ENCODE measurements around the gene MYOZ3. TPM values are rescaled to one million over a fixed set of nuclear protein-coding genes. Genes with fewer than 3 reads are reported as not detected.
A peak's percentile ranks its signal among the peaks of the same experiment; 100 is the strongest.

Gene MYOZ3
- polyA plus RNA-seq, 1 donor = 3.0 TPM

- Histone ChIP-seq H3K36me3 (ENCODE audit: control insufficient read depth, insufficient read depth, low read length) (peaks cover 29% of the 10 kb centered on the region), H3K4me1 (ENCODE audit: control insufficient read depth, insufficient read depth, low read length) (peaks cover 26% of the 10 kb centered on the region), H3K27me3 (ENCODE audit: control insufficient read depth, insufficient read depth, low read length) (no peaks in the 10 kb centered on the region), H3K4me3 (ENCODE audit: low read length) (no peak overlapping the region), H3K27ac (ENCODE audit: low read length) (no peak overlapping the region), H3K9me3 (ENCODE audit: control insufficient read depth, low read depth, low read length) (no peaks in the 10 kb centered on the region)
- DNase-seq = peak in 1 of 2 donors; percentile 72
- no CpG with 5 or more reads among the region's 5 CpGs for WGBS (ENCODE audit: insufficient coverage, low lambda C conversion rate)
Measured at GRCh38 chr5:150626853-150627276, 34.2 kb upstream of the MYOZ3 start.

GRCh38 chr5:150627731-150628545 is 33.1 kb upstream of the MYOZ3 start:
- no CpG with 5 or more reads among the region's 5 CpGs for whole genome bisulfite sequencing (ENCODE audit: insufficient coverage, low lambda C conversion rate)
- Histone ChIP-seq H3K27ac (ENCODE audit: low read length) (no peak overlapping the region), H3K4me3 (ENCODE audit: low read length) (no peak overlapping the region), H3K36me3 (ENCODE audit: control insufficient read depth, insufficient read depth, low read length) (peaks cover 18% of the 10 kb centered on the region), H3K9me3 (ENCODE audit: control insufficient read depth, low read depth, low read length) (no peaks in the 10 kb centered on the region), H3K4me1 (ENCODE audit: control insufficient read depth, insufficient read depth, low read length) (peaks cover 26% of the 10 kb centered on the region), H3K27me3 (ENCODE audit: control insufficient read depth, insufficient read depth, low read length) (no peaks in the 10 kb centered on the region)
- DNase-seq = no peak

DNA sequence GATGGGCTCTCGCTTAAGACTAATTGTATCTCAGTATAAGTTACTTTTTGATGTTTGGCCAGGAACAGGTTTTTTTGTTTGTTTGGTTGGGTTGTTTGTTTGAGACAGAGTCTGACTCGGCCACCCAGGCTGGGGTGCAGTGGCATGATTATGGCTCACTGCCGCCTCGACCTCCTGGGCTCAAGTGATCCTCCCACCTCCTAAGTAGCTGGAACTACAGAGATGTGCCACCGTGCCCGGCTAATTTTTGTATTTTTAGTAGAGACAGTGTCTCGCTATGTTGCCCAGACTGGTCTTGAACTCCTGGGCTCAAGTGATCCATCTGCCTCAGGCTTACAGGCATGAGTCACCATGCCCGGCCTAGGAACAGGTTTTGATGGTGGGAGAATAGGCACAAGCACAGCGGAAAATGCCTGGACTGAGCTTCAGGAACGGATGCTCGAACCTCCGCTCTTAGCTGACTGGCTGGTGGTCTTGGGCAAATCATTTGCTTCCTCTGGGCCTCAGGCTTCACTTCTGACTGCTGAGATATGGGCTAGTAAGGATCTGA is 32.0 kb upstream of the MYOZ3 start:
- H3K27ac ChIP-seq (ENCODE audit: low read length) = no peak overlapping the region
- WGBS (ENCODE audit: insufficient coverage, low lambda C conversion rate) = no CpG with 5 or more reads among the region's 12 CpGs

DNA sequence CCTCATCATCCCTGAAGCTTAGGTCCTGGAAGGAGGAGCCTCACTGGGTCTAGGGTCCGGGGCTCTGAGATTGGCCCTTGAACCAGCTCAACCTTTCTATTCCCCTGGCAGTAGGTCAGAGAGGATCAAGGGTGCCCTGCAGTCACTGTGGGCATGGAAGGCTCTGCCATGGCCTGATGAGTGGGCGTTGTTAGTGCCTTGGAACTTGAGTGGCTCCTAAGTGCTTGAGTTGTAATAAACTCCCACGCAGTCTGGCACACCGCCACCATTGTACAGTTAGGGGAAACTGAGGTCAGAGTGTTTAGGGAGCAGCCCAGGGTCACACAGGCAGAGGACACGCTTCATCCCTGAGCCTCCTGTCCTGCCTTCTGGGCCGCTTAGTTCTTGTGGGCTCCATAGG is 31.0 kb upstream of the MYOZ3 start:
- peaks cover 19% of the 10 kb centered on the region for H3K4me1 ChIP-seq (ENCODE audit: control insufficient read depth, insufficient read depth, low read length)
- no peaks in the 10 kb centered on the region for H3K27me3 ChIP-seq (ENCODE audit: control insufficient read depth, insufficient read depth, low read length)
- DNase-seq = no peak
- no peaks in the 10 kb centered on the region for H3K9me3 ChIP-seq (ENCODE audit: control insufficient read depth, low read depth, low read length)
- WGBS (ENCODE audit: insufficient coverage, low lambda C conversion rate) = no CpG with 5 or more reads among the region's 6 CpGs
- no peak overlapping the region for H3K27ac ChIP-seq (ENCODE audit: low read length)
- peaks cover 17% of the 10 kb centered on the region for H3K36me3 ChIP-seq (ENCODE audit: control insufficient read depth, insufficient read depth, low read length)
- H3K4me3 ChIP-seq (ENCODE audit: low read length) = no peak overlapping the region

More for the DNA sequence above, 32.0 kb upstream of the MYOZ3 start:
- no peak overlapping the region for H3K4me3 ChIP-seq (ENCODE audit: low read length)
- DNase-seq = no peak
- no peaks in the 10 kb centered on the region for H3K27me3 ChIP-seq (ENCODE audit: control insufficient read depth, insufficient read depth, low read length)
- peaks cover 25% of the 10 kb centered on the region for H3K4me1 ChIP-seq (ENCODE audit: control insufficient read depth, insufficient read depth, low read length)
- H3K36me3 ChIP-seq (ENCODE audit: control insufficient read depth, insufficient read depth, low read length) = peaks cover 15% of the 10 kb centered on the region
- H3K9me3 ChIP-seq (ENCODE audit: control insufficient read depth, low read depth, low read length) = no peaks in the 10 kb centered on the region

- H3K9me3 ChIP-seq (ENCODE audit: control insufficient read depth, low read depth, low read length) = no peaks in the 10 kb centered on the region
- H3K4me3 ChIP-seq (ENCODE audit: low read length) = no peak overlapping the region
- no peak overlapping the region for H3K27ac ChIP-seq (ENCODE audit: low read length)
- no peaks in the 10 kb centered on the region for H3K27me3 ChIP-seq (ENCODE audit: control insufficient read depth, insufficient read depth, low read length)
- WGBS (ENCODE audit: insufficient coverage, low lambda C conversion rate) = no CpG with 5 or more reads among the region's 9 CpGs
- peaks cover 12% of the 10 kb centered on the region for H3K4me1 ChIP-seq (ENCODE audit: control insufficient read depth, insufficient read depth, low read length)
- peaks cover 19% of the 10 kb centered on the region for H3K36me3 ChIP-seq (ENCODE audit: control insufficient read depth, insufficient read depth, low read length)
- no peak for DNase-seq
Measured at GRCh38 chr5:150630461-150631325, 30.4 kb upstream of the MYOZ3 start.

DNA sequence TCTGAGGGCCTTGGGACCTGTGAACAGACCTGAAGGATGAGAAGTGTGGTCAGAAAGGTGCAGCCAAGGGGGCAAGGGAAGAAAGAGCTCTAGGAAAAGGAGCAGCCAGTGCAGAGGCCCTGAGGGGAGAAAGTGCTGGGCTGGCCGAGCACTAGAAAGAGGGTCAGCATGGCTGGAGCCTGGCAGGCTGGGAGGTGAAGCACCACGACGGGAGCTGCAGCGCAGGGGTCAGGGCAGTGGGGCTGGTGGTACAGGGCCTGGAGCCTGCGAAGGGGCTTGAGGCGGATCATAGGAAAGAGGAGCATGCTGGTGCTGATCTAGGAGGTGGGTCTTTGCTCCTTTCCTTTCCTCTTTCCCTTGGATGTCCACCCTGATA is 29.7 kb upstream of the MYOZ3 start:
- Histone ChIP-seq H3K9me3 (ENCODE audit: control insufficient read depth, low read depth, low read length) (no peaks in the 10 kb centered on the region), H3K4me3 (ENCODE audit: low read length) (no peak overlapping the region), H3K27me3 (ENCODE audit: control insufficient read depth, insufficient read depth, low read length) (no peaks in the 10 kb centered on the region), H3K27ac (ENCODE audit: low read length) (no peak overlapping the region), H3K36me3 (ENCODE audit: control insufficient read depth, insufficient read depth, low read length) (peaks cover 19% of the 10 kb centered on the region), H3K4me1 (ENCODE audit: control insufficient read depth, insufficient read depth, low read length) (peaks cover 6% of the 10 kb centered on the region)
- no CpG with 5 or more reads among the region's 6 CpGs for WGBS (ENCODE audit: insufficient coverage, low lambda C conversion rate)
- DNase-seq = no peak

GRCh38 chr5:150632305-150633160 is 28.5 kb upstream of the MYOZ3 start:
- WGBS (ENCODE audit: insufficient coverage, low lambda C conversion rate) = 100% methylated on average over 1 of the region's 10 CpGs
- no peaks in the 10 kb centered on the region for H3K27me3 ChIP-seq (ENCODE audit: control insufficient read depth, insufficient read depth, low read length)
- peaks cover 19% of the 10 kb centered on the region for H3K36me3 ChIP-seq (ENCODE audit: control insufficient read depth, insufficient read depth, low read length)
- DNase-seq = no peak
- no peak overlapping the region for H3K27ac ChIP-seq (ENCODE audit: low read length)
- H3K4me1 ChIP-seq (ENCODE audit: control insufficient read depth, insufficient read depth, low read length) = no peaks in the 10 kb centered on the region
- H3K9me3 ChIP-seq (ENCODE audit: control insufficient read depth, low read depth, low read length) = no peaks in the 10 kb centered on the region
- H3K4me3 ChIP-seq (ENCODE audit: low read length) = no peak overlapping the region

- no peak overlapping the region for H3K27ac ChIP-seq (ENCODE audit: low read length)
- no CpG with 5 or more reads among the region's 2 CpGs for WGBS (ENCODE audit: insufficient coverage, low lambda C conversion rate)
Measured at GRCh38 chr5:150633429-150633828, 27.6 kb upstream of the MYOZ3 start.

DNA sequence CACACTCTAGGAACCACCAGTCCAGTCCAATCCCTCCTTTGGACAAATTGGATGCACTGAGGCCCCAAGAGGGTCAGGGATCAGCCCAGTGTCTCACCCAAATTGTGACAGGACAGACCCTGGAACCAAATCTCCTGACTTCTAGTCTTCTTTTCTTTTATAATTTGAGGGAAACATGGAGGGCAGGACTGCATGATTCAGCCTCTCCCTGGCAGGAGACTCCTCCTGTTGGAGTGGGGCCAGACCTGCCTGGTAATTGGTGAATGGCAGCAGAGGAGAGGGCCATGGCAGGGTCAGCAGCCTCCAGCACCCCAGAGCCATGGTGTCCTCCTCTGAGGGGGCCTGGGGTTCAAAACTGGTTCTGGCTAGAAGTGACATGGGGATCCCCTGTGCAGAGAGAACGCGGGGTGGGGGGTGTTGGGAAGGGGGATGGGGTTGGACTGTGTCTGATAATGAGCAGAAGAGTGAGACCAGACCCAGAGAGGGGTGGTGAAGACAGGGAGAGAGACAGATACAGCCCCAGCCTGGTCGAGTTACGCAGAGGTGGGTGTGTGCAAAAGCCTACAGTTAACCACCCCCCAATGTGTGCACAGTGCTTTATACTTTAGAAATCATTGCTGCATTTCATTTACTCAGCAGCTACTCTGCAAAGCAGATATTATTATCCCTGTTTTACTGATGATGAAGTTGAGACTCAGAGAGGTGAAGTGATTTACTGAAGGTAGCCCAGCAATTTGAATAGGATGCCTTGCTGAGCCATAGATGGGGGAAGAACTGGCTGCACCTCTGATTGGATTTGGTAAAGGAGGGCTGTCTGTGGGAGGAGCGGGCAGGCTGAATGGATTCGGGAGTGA is 24.4 kb upstream of the MYOZ3 start:
- peaks cover 31% of the 10 kb centered on the region for H3K4me1 ChIP-seq (ENCODE audit: control insufficient read depth, insufficient read depth, low read length)
- peaks cover 9% of the 10 kb centered on the region for H3K36me3 ChIP-seq (ENCODE audit: control insufficient read depth, insufficient read depth, low read length)
- H3K4me3 ChIP-seq (ENCODE audit: low read length) = no peak overlapping the region
- no peak for DNase-seq
- no CpG with 5 or more reads among the region's 6 CpGs for WGBS (ENCODE audit: insufficient coverage, low lambda C conversion rate)
- no peak overlapping the region for H3K27ac ChIP-seq (ENCODE audit: low read length)
- no peaks in the 10 kb centered on the region for H3K27me3 ChIP-seq (ENCODE audit: control insufficient read depth, insufficient read depth, low read length)
- no peaks in the 10 kb centered on the region for H3K9me3 ChIP-seq (ENCODE audit: control insufficient read depth, low read depth, low read length)

More at GRCh38 chr5:150633429-150633828, 27.6 kb upstream of the MYOZ3 start:
- Histone ChIP-seq H3K4me3 (ENCODE audit: low read length) (no peak overlapping the region), H3K27me3 (ENCODE audit: control insufficient read depth, insufficient read depth, low read length) (no peaks in the 10 kb centered on the region), H3K36me3 (ENCODE audit: control insufficient read depth, insufficient read depth, low read length) (peaks cover 19% of the 10 kb centered on the region), H3K9me3 (ENCODE audit: control insufficient read depth, low read depth, low read length) (no peaks in the 10 kb centered on the region), H3K4me1 (ENCODE audit: control insufficient read depth, insufficient read depth, low read length) (peaks cover 4% of the 10 kb centered on the region)
- DNase-seq = no peak

All from large intestine (tissue), 3 donors.